A549 treated with DMSO at 1 μM for 4 hours (cell line): ENCODE measurements around the gene GDF3. TPM values are rescaled to one million over a fixed set of nuclear protein-coding genes. Genes with fewer than 3 reads are reported as not detected.

ENCODE experiments used
- total RNA-seq: library from RNA; stranded (reverse); fragments of 200-300 nt; extraction: Qiagen RNA extraction; gene quantifications from 5 replicates; pipeline ENCODE4 v1.2.3, GENCODE V29; 2022; ENCODE audit warnings: low read depth

The GDF3 gene
- total RNA-seq = not detected in 5 replicates

GRCh38 chr12:7695566-7696197, at the start of gene GDF3:
Gene GDF3 (minus strand): TSS chr12:7695775. CDS start chr12:7695728, 47 bp downstream.

DNA sequence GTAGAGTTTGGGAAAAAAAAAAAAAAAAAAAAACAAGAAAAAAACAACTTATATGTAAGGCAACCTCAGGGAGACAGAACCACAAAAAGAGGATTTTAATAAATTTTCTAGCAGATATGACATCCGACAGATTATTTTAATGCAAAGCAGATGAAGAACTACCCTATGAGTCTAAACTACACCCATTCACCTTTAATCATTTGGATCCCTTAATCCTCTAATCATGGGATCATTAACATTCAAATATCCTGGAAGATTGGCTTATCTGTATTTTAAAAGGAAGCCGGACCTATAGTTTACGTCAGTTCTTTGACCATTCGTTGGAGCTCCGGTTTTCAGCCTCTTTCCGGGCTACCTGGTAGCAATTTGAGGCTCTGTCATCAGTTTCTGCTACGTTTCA, 15.6 kb upstream of the GDF3 start, which contains the start of gene DPPA3:
TSS of gene DPPA3 (plus strand) at position 301 of the 400 bp plus-strand sequence. CDS start 138 bp downstream, outside the sequence.

Other genes starting within 250 kb of the GDF3 start
- gene CD163, start 192.0 kb downstream of the GDF3 start, total RNA-seq = 0.06 TPM in 1 of 5 replicates, not detected in the others
- gene APOBEC1, start 29.9 kb downstream of the GDF3 start, total RNA-seq = not detected in 5 replicates
- not detected in 5 replicates for gene DPPA3, start 15.7 kb upstream of the GDF3 start, total RNA-seq
- not detected in 5 replicates for gene CLEC4C, start 51.6 kb upstream of the GDF3 start, total RNA-seq
- gene NANOGNB, start 69.4 kb upstream of the GDF3 start, total RNA-seq = not detected in 5 replicates
- gene NANOG, start 93.6 kb upstream of the GDF3 start, total RNA-seq = not detected in 5 replicates
- gene SLC2A14, start 177.1 kb upstream of the GDF3 start, total RNA-seq = 0.05 to 0.34 TPM in 2 of 5 replicates, not detected in the others
- 3.2 to 6.0 TPM (median 5.7 TPM) in 5 replicates for gene SLC2A3, start 240.4 kb upstream of the GDF3 start, total RNA-seq